Heart left ventricle (tissue), 16 donors: ENCODE data around the gene NUP54. TPM values are rescaled to one million over a fixed set of nuclear protein-coding genes. Genes with fewer than 3 reads are reported as not detected.
A peak's percentile ranks its signal among the peaks of the same experiment; 100 is the strongest.

Experiments used
- ATAC-seq, 4 donors: fragments of 200-7000 bp; cut with Tn5 transposase; one replicate each; pipeline ENCODE4 v1.9.1; 2020 to 2022; ENCODE audit warnings: moderate library complexity in 4 of 4, mild to moderate bottlenecking in 3 of 4, moderate number of reproducible peaks in 1 of 4
- DNase-seq, 5 donors: peaks; one replicate each; pipeline ENCODE4 v3.0.0-alpha.2; 2020
- H3K27ac ChIP-seq, 12 donors: fragments of 200-600 bp; sonication (generic) in 4 of 12; one replicate each; pipeline versions ENCODE4 v1.5.0 to v1.8.0; 2016 to 2022; ENCODE audit warnings: mild to moderate bottlenecking in 2 of 12
- H3K27me3 ChIP-seq, 9 donors: fragments of 200-600 bp; sonication (generic) in 2 of 9; one replicate each; pipeline versions ENCODE4 v1.5.1 to v1.8.0; 2016 to 2022; ENCODE audit warnings: mild to moderate bottlenecking in 3 of 9
- H3K36me3 ChIP-seq, 9 donors: fragments of 200-600 bp; sonication (generic) in 2 of 9; one replicate each; pipeline versions ENCODE4 v1.5.0 to v1.8.0; 2018 to 2022; ENCODE audit warnings: mild to moderate bottlenecking in 2 of 9
- H3K4me1 ChIP-seq, 12 donors: fragments of 200-600 bp; sonication (generic) in 4 of 12; one replicate each; pipeline versions ENCODE4 v1.5.0 to v1.8.0; 2016 to 2022; ENCODE audit warnings: mild to moderate bottlenecking in 3 of 12
- H3K4me3 ChIP-seq, 12 donors: fragments of 200-600 bp; sonication (generic) in 4 of 12; one replicate each; pipeline versions ENCODE4 v1.5.0 to v1.8.0; 2017 to 2022; ENCODE audit warnings: mild to moderate bottlenecking in 9 of 12, moderate library complexity in 4 of 12
- H3K9me3 ChIP-seq, 12 donors: fragments of 200-600 bp; sonication (generic) in 4 of 12; one replicate each; pipeline versions ENCODE4 v1.5.0 to v1.8.0; 2016 to 2022; ENCODE audit warnings: mild to moderate bottlenecking in 1 of 12
- CTCF ChIP-seq, 12 donors: fragments of 200-600 bp; sonication (generic) in 4 of 12; IDR thresholded peaks; one replicate each; pipeline versions ENCODE4 v1.5.0 to v1.8.0; 2018 to 2022; ENCODE audit warnings: antibody characterized with exemption in 12 of 12, mild to moderate bottlenecking in 5 of 12
- POLR2A ChIP-seq, 2 donors: fragments of 450-650 bp; IDR thresholded peaks; one replicate each; pipeline ENCODE4 v1.6.1; 2017; ENCODE audit warnings: antibody characterized with exemption in 2 of 2, mild to moderate bottlenecking in 2 of 2, moderate library complexity in 2 of 2
- WGBS, 4 donors: extraction: QIAGEN DNeasy Blood & Tissue Kit in 2 of 4; methylation state at CpG; one replicate each; pipeline versions ENCODE4 v1.1.5 to v1.1.7; 2013 to 2018; 5-methylcytosine and 5-hydroxymethylcytosine counted together
- intact Hi-C, 10 donors: fragments of 100-400 bp; cut with DNase I; formaldehyde crosslinking; loops; one replicate each; pipeline versions ENCODE4 v1.11.1 to v1.14.2; 2022
- polyA plus RNA-seq, 2 donors: library from polyadenylated mRNA; stranded (reverse); fragments of 200-250 nt; gene quantifications; one replicate each; pipeline ENCODE4 v1.2.3, GENCODE V29; 2013
- total RNA-seq, 9 donors: library from RNA; depleted of rRNA in 2 of 9; stranded (reverse); fragments of >200 nt in 2 of 9; fragmentation: NEBNext Ultra II Directional in 3 of 9; extraction: Animal tissue kit (Norgen Biotek cat#: 25700) in 3 of 9; gene quantifications; one replicate each; pipeline versions ENCODE4 v1.1.0 to v1.2.4, GENCODE V29; 2016 to 2023
- donor health status: ischemic (EF 13 %, LVEDD 7.1; RV severe dilation, severe dysfunction).
- donor health status: healthy with polysubstance abuse.
- donor health status: DM: no; HTN: yes; CAD: no.
- donor health status: DM: no; HTN: no; CAD: no.
- donor health status: ischemic (EF 25% LVEDD 6.9; RV normal size, moderate dysfunction).
- donor health status: ischemic (EF 25% LVEDD 5.7; RV mildly dilated, moderate dysfunction).
- donor health status: healthy.
- donor health status: DM: yes; HTN: yes; CAD: no.
- donor health status: ischemic (EF 35%, LVEDD 5.7; RV mildly dilated, moderate dysfunction).
- donor health status: nonischemic (EF 11% LVEDD 7.7; RV severe dilation, severe dysfunction).
- donor health status: DM: yes; HTN: yes; CAD: no.
- donor health status: PGD.
- donor health status: ischemic (EF 29% LVEDD 5.4; RV normal size, mild dysfunction).
- donor health status: nonischemic (EF 23%, LVEDD 6.1; RV moderate dilation, normal function).

The NUP54 gene
- total and polyA plus RNA-seq, 11 donors = 10.7 to 26.7 (median 17.3) TPM

GRCh38 chr4:76155979-76156378, 7.8 kb upstream of the NUP54 start:
- DNase-seq = no peak
- Histone ChIP-seq H3K9me3 (no peaks in the 10 kb centered on the region), H3K27me3 (no peaks in the 10 kb centered on the region), H3K4me3 (no peak overlapping the region), H3K36me3 (peaks cover 0 to 34% (median 30%) of the 10 kb centered on the region in 9 donors), H3K27ac (no peak overlapping the region), H3K4me1 (peaks cover 0 to 6% (median 0%) of the 10 kb centered on the region in 12 donors)
- intact Hi-C loops = no loop called here
- 86 to 97% (median 91%) methylated on average over 3 of the region's 3 CpGs for WGBS, 4 donors
- no peak for TF ChIP-seq CTCF (IDR thresholded peaks at IDR 0.05)
- no peak for TF ChIP-seq POLR2A (IDR thresholded peaks at IDR 0.05)
- no peak for ATAC-seq

- TF ChIP-seq POLR2A (IDR thresholded peaks at IDR 0.05) (no peak), CTCF (IDR thresholded peaks at IDR 0.05) (no peak)
- peaks cover 0 to 15% (median 10%) of the 10 kb centered on the region in 12 donors for H3K4me1 ChIP-seq
- H3K4me3 ChIP-seq = no peak overlapping the region
- DNase-seq (no peak), ATAC-seq (no peak)
- no peaks in the 10 kb centered on the region for H3K27me3 ChIP-seq
- H3K27ac ChIP-seq = no peak overlapping the region
- no peaks in the 10 kb centered on the region for H3K9me3 ChIP-seq
- intact Hi-C loops = no loop called here
- peaks cover 0 to 8% (median 4%) of the 10 kb centered on the region in 9 donors for H3K36me3 ChIP-seq
- 82 to 94% (median 87%) methylated on average over 2 of the region's 2 CpGs for WGBS, 4 donors
Observed at GRCh38 chr4:76153356-76153755, 5.2 kb upstream of the NUP54 start.

- no peak for TF ChIP-seq CTCF (IDR thresholded peaks at IDR 0.05)
- TF ChIP-seq POLR2A (IDR thresholded peaks at IDR 0.05) = no peak
- 1 to 4% (median 1%) methylated on average over 19 to 31 of the region's 31 CpGs for WGBS, 4 donors
- H3K4me1 ChIP-seq = peaks cover 6 to 30% (median 25%) of the 10 kb centered on the region in 12 donors
Observed at GRCh38 chr4:76147454-76148141, 599 bp downstream of the NUP54 start.

GRCh38 chr4:76144546-76144945, 3.7 kb downstream of the NUP54 start:
- H3K27ac ChIP-seq = no peak overlapping the region
- peaks cover 0 to 48% (median 45%) of the 10 kb centered on the region in 9 donors for H3K36me3 ChIP-seq
- no peak for ATAC-seq
- intact Hi-C loops = loop anchor here in 1 of 10 donors (10.0 kb wide), 1 partner anchor 150 kb away; the partner anchor contains the start of gene SDAD1
- no peak for DNase-seq
- TF ChIP-seq POLR2A (IDR thresholded peaks at IDR 0.05) (no peak), CTCF (IDR thresholded peaks at IDR 0.05) (no peak)
- H3K4me3 ChIP-seq = no peak overlapping the region
- no peaks in the 10 kb centered on the region for H3K9me3 ChIP-seq
- peaks cover 6 to 30% (median 23%) of the 10 kb centered on the region in 12 donors for H3K4me1 ChIP-seq
- H3K27me3 ChIP-seq = no peaks in the 10 kb centered on the region

More at GRCh38 chr4:76147454-76148141, 599 bp downstream of the NUP54 start:
- DNase-seq = peak in 4 of 5 donors; percentile 42 to 61 (median 46)
- Histone ChIP-seq H3K27ac (peak overlapping the region; percentile 40 to 94 (median 88)), H3K9me3 (no peaks in the 10 kb centered on the region), H3K27me3 (no peaks in the 10 kb centered on the region), H3K4me3 (peak overlapping the region; percentile 65 to 97 (median 93)), H3K36me3 (peaks cover 0 to 18% (median 16%) of the 10 kb centered on the region in 9 donors)
- peak; percentile 16 to 72 (median 63) for ATAC-seq
- intact Hi-C loops = loop anchor here in 5 of 10 donors (1.0 to 10.0 kb wide), 5 partner anchors 65 to 157 kb away; partner anchors contain the start of genes SDAD1 (in 5 of the 5) and SCARB2 (in 1 of the 5)
